K562 treated with DMSO at 1 percent for 48 hours (cell line): ENCODE data around the gene OR4D9. TPM values are rescaled to one million over a fixed set of nuclear protein-coding genes. Genes with fewer than 3 reads are reported as not detected.

Experiments
- total RNA-seq: library from RNA; unstranded; fragments of 300-600 nt; gene quantifications from 2 replicates; pipeline ENCODE4 v1.2.3, GENCODE V29; 2022; ENCODE audit warnings: low replicate concordance; ENCODE audit errors: extremely low read depth

OR4D9 gene
- not detected in 2 replicates for total RNA-seq

GRCh38 chr11:59510941-59511589 lies at the start of gene OR4D9:
TSS of gene OR4D9 (plus strand) at chr11:59511539. CDS start at chr11:59514913, 3,374 bp downstream.

GRCh38 chr11:59473015-59473414 lies 38.3 kb upstream of the OR4D9 start, which contains the start of gene OR4D10:
TSS of gene OR4D10 (plus strand) at chr11:59473315. CDS start at chr11:59477430, 4,115 bp downstream.

GRCh38 chr11:59503276-59503675 lies 8.1 kb upstream of the OR4D9 start, which contains the start of gene OR4D11:
TSS of gene OR4D11 (plus strand) at chr11:59503576. CDS start at chr11:59503576, 0 bp downstream.

Other genes starting within 250 kb of the OR4D9 start
- gene OR5AN1, start 152.6 kb upstream of the OR4D9 start, total RNA-seq: not detected in 2 replicates
- gene OR5A2, start 85.1 kb upstream of the OR4D9 start, total RNA-seq: not detected in 2 replicates
- gene OR5A1, start 75.1 kb upstream of the OR4D9 start, total RNA-seq: not detected in 2 replicates
- gene OR4D6, start 54.6 kb upstream of the OR4D9 start, total RNA-seq: not detected in 2 replicates
- gene OR4D10, start 38.2 kb upstream of the OR4D9 start, total RNA-seq: not detected in 2 replicates
- gene OR4D11, start 8.0 kb upstream of the OR4D9 start, total RNA-seq: not detected in 2 replicates
- gene OSBP, start 104.2 kb downstream of the OR4D9 start, total RNA-seq: not detected in 2 replicates
- gene PATL1, start 157.5 kb downstream of the OR4D9 start, total RNA-seq: not detected in 2 replicates
- not detected in 2 replicates for gene OR10V1, start 202.3 kb downstream of the OR4D9 start, total RNA-seq
- not detected in 2 replicates for gene STX3, start 243.8 kb downstream of the OR4D9 start, total RNA-seq